Cardiac fibroblast (primary cell): ENCODE data around the gene ADRB2.
"Not testable (repeated sequence)": the region's sequence is repeated elsewhere in the genome, so short reads cannot be mapped to it uniquely, and the experiment has no call there.

Source experiments
- DNase-seq, 2 donors: peaks; one replicate each; pipeline versions ENCODE4 v3.0.0 to v3.0.0-alpha.2; 2010; ENCODE audit warnings: low read depth in 2 of 2
- H3K4me3 ChIP-seq, 2 donors: replicated peaks in 1 of 2; 1 replicate in 1 of 2; 2 replicates in 1 of 2; pipeline ENCODE4 v1.5.1; 2011; ENCODE audit warnings: low read depth in 2 of 2, low read length in 2 of 2, mild to moderate bottlenecking in 2 of 2, moderate library complexity in 1 of 2
- CTCF ChIP-seq: IDR thresholded peaks from one replicate; pipeline ENCODE4 v1.5.1; 2011; ENCODE audit warnings: low read depth, mild to moderate bottlenecking, low read length, inconsistent platforms

Gene ADRB2

GRCh38 chr5:148866024-148866423, 39.6 kb downstream of the ADRB2 start:
- DNase-seq, result no peak
- H3K4me3 ChIP-seq, result no peak overlapping the region
- TF ChIP-seq CTCF, result no peak

GRCh38 chr5:148873120-148873519, 46.7 kb downstream of the ADRB2 start:
- DNase-seq, result no peak
- H3K4me3 ChIP-seq, result no peak overlapping the region
- TF ChIP-seq CTCF, result no peak

GRCh38 chr5:148873690-148874485, 47.5 kb downstream of the ADRB2 start:
- TF ChIP-seq CTCF, result no peak
- no peak for DNase-seq

GRCh38 chr5:148875205-148875875, 48.9 kb downstream of the ADRB2 start:
- no peak overlapping the region for H3K4me3 ChIP-seq
- no peak for TF ChIP-seq CTCF
- DNase-seq, result peak; percentile 12 to 41

More at GRCh38 chr5:148873690-148874485, 47.5 kb downstream of the ADRB2 start:
- no peak overlapping the region for H3K4me3 ChIP-seq

GRCh38 chr5:148877436-148877835, 51.0 kb downstream of the ADRB2 start:
- H3K4me3 ChIP-seq, DNase-seq: not testable (repeated sequence)
